Small intestine (tissue), 7 donors: Measurements from ENCODE around the gene ST8SIA1. TPM values are rescaled to one million over a fixed set of nuclear protein-coding genes. Genes with fewer than 3 reads are reported as not detected.
"Not testable (repeated sequence)": the region's sequence is repeated elsewhere in the genome, so short reads cannot be mapped to it uniquely, and the experiment has no call there.

Source experiments
- DNase-seq, 2 donors: peaks; one replicate each; pipeline versions ENCODE4 v3.0.0 to v3.0.0-alpha.2; 2013
- FAIRE-seq: peaks from 2 replicates; lab custom pipeline; 2012; peaks lifted over from hg19 to GRCh38; lab: Jason Lieb, UNC
- H3K27ac ChIP-seq, 3 donors: one replicate each; pipeline ENCODE4 v1.5.1; 2013; ENCODE audit warnings: low read length in 2 of 3, mild to moderate bottlenecking in 2 of 3, control low read depth in 1 of 3, inconsistent platforms in 1 of 3, low read depth in 1 of 3, moderate library complexity in 1 of 3
- H3K27me3 ChIP-seq, 3 donors: one replicate each; pipeline ENCODE4 v1.6.1; 2013; ENCODE audit warnings: low read length in 3 of 3, inconsistent platforms in 1 of 3; ENCODE audit not compliant: control insufficient read depth in 3 of 3, insufficient read depth in 3 of 3
- H3K36me3 ChIP-seq, 3 donors: one replicate each; pipeline ENCODE4 v1.6.1; 2013; ENCODE audit warnings: low read length in 3 of 3, inconsistent platforms in 1 of 3, low read depth in 1 of 3, mild to moderate bottlenecking in 1 of 3, moderate library complexity in 1 of 3; ENCODE audit not compliant: control insufficient read depth in 3 of 3, insufficient read depth in 2 of 3
- H3K4me1 ChIP-seq, 3 donors: one replicate each; pipeline ENCODE4 v1.6.1; 2013; ENCODE audit warnings: low read length in 2 of 3, inconsistent platforms in 1 of 3, low read depth in 1 of 3, mild to moderate bottlenecking in 1 of 3, moderate library complexity in 1 of 3; ENCODE audit not compliant: control insufficient read depth in 3 of 3, insufficient read depth in 2 of 3
- H3K4me3 ChIP-seq, 3 donors: one replicate each; pipeline ENCODE4 v1.5.1; 2013; ENCODE audit warnings: low read length in 3 of 3, control low read depth in 1 of 3, inconsistent platforms in 1 of 3, low read depth in 1 of 3, mild to moderate bottlenecking in 1 of 3, moderate library complexity in 1 of 3
- H3K9me3 ChIP-seq, 2 donors: one replicate each; pipeline ENCODE4 v1.6.1; 2013; ENCODE audit warnings: low read depth in 1 of 2, low read length in 1 of 2; ENCODE audit not compliant: control insufficient read depth in 2 of 2, insufficient read depth in 1 of 2
- WGBS, 3 donors: extraction: QIAGEN DNeasy Blood & Tissue Kit; methylation state at CpG; one replicate each; pipeline ENCODE4 v1.1.7; 2013; 5-methylcytosine and 5-hydroxymethylcytosine counted together
- polyA plus RNA-seq, 4 donors: library from polyadenylated mRNA; stranded (reverse) in 3 of 4; unstranded in 1 of 4; fragments of 200-250 nt in 3 of 4; fragments of 120-200 nt in 1 of 4; gene quantifications; one replicate each; pipeline versions ENCODE4 v1.2.1 to v1.2.3, GENCODE V29; 2013
- donor health status: healthy with polysubstance abuse.
- donor health status: control.
- donor health status: control.
- donor health status: Bipolar disorder and iron deficiency.
- donor health status: healthy.

The ST8SIA1 gene
- polyA plus RNA-seq, 4 donors, result 0.81 to 1.4 (median 1.4) TPM; not detected in 1

GRCh38 chr12:22163594-22163993 is 170.9 kb downstream of the ST8SIA1 start:
- Histone ChIP-seq H3K9me3 (no peaks in the 10 kb centered on the region), H3K4me1 (no peaks in the 10 kb centered on the region), H3K27me3 (no peaks in the 10 kb centered on the region), H3K27ac (no peak overlapping the region), H3K36me3 (no peaks in the 10 kb centered on the region), H3K4me3 (no peak overlapping the region)
- FAIRE-seq (no peak), DNase-seq (no peak)
- WGBS, 3 donors, result 74 to 87% (median 78%) methylated on average over 3 of the region's 3 CpGs

GRCh38 chr12:22160396-22161003 is 174.0 kb downstream of the ST8SIA1 start:
- H3K27ac ChIP-seq, result no peak overlapping the region
- no peaks in the 10 kb centered on the region for H3K36me3 ChIP-seq
- H3K4me3 ChIP-seq, result no peak overlapping the region
- H3K4me1 ChIP-seq, result no peaks in the 10 kb centered on the region
- FAIRE-seq (no peak), DNase-seq (no peak)
- 34 to 71% (median 68%) methylated on average over 5 of the region's 5 CpGs for WGBS, 3 donors
- H3K9me3 ChIP-seq, result no peaks in the 10 kb centered on the region
- no peaks in the 10 kb centered on the region for H3K27me3 ChIP-seq

DNA sequence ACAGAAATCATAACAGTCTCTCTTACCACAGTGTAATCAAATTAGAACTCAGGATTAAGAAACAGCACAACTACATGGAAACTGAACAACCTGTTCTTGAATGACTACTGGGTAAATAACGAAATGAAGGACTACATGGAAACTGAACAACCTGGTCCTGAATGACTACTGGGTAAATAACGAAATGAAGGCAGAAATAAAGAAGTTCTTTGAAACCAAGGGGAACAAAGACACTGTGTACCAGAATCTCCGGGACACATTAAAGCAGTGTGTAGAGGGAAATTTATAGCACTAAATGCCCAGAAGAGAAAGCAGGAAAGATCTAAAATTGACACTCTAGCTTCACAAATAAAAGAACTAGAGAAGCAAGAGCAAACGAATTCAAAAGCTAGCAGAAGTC is 185.2 kb downstream of the ST8SIA1 start:
- H3K9me3 ChIP-seq, H3K36me3 ChIP-seq, DNase-seq, FAIRE-seq, H3K27ac ChIP-seq, H3K4me1 ChIP-seq, H3K4me3 ChIP-seq, H3K27me3 ChIP-seq: not testable (repeated sequence)
- 55 to 71% (median 58%) methylated on average over 4 of the region's 4 CpGs for WGBS, 3 donors

DNA sequence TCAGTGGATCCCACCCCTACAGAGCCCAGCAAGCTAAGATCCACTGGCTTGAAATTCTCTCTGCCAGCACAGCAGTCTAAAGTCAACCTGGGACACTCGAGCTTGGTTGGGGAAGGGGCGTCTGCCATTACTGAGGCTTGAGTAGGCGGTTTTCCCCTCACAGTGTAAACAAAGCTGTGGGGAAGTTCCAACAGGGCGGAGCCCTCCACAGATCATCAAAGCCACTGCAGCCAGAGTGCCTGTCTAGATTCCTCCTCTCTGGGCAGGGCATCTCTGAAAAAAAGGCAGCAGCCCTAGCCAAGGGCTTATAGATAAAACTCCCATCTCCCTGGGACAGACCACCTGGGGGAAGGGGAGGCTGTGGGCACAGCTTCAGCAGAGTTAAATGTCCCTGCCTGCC is 187.8 kb downstream of the ST8SIA1 start:
- not testable (repeated sequence) for H3K27ac ChIP-seq, H3K4me3 ChIP-seq, H3K4me1 ChIP-seq, FAIRE-seq, H3K36me3 ChIP-seq, H3K9me3 ChIP-seq, DNase-seq, H3K27me3 ChIP-seq
- WGBS, 3 donors, result 29 to 42% (median 30%) methylated on average over 4 of the region's 4 CpGs

Other genes with a start within 250 kb of the ST8SIA1 start
- gene C2CD5, start 209.8 kb upstream of the ST8SIA1 start, polyA plus RNA-seq, result 10 to 100 TPM; 15.4 to 63.3 (median 23.4) TPM